Activated naive CD4-positive, alpha-beta T cell treated with Interleukin-2 at 50 U/mL for 16 hours (primary cell): ENCODE measurements around the gene OLFM2.

ENCODE experiments used
- DNase-seq: peaks from one replicate; pipeline ENCODE4 v3.0.0-alpha.2; 2020

Gene OLFM2

GRCh38 chr19:9903336-9903735, 33.0 kb downstream of the OLFM2 start:
- DNase-seq: no peak

GRCh38 chr19:9901642-9902041, 34.7 kb downstream of the OLFM2 start:
- DNase-seq: no peak

DNA sequence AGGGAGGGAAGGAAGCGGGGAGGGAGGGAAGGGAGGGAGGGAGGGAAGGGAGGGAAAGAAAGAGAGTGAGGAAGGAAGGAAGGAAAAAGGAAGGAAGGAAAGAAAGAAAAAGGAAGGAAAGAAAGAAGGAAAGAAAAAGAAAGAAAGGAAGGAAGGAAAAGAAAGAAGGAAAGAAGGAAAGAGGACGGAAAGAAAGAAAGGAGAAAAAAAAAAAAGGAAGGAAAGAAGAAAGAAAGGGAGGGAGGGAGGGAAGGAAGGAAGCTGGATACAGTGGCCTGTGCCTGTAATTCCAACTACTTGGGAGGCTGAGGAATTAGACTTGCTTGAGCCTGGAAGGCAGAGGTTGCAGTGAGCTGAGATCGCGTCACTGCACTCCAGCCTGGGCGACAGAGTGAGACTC, 35.3 kb downstream of the OLFM2 start:
- DNase-seq: no peak

DNA sequence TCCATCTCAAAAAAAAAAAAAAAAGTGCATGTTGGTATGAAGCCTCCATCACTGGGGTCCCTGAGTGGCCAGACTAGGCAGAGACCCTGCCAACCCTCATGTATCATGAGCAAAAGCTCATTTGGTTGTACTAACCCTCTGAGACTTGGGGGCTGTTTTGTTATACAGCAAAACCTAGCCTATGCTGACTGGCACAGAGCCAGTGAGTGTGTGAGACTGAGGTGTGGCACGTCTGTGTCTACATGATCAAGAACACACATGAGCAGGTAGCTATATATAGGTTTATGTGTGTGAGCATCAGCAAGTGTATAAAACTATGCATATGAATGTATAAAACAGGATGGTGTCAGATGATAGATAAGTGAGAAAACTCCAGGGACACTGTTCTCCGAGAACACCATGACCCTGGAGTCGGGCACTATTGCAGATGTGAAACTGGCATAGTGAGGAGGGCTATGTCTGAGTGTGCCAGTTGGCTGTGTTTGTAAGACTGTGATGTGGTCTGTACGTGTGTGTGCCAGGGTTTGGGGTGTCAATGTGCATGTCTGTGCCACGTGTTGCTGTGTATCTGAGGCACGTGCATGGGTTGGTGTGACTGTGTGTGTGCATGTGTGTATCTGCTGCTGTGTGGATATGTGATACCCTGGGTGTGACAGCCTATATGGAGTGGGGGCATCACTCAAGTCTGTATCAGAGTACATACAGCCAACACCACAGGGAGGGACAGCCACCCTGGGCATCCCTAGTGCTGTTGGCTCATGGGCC, 44.5 kb downstream of the OLFM2 start:
- no peak for DNase-seq

- DNase-seq: no peak
Measured at GRCh38 chr19:9885077-9885552, 51.2 kb downstream of the OLFM2 start.

GRCh38 chr19:9883764-9884163, 52.6 kb downstream of the OLFM2 start:
- no peak for DNase-seq

- no peak for DNase-seq
Measured at GRCh38 chr19:9883231-9883758, 53.0 kb downstream of the OLFM2 start.

- no peak for DNase-seq
Measured at GRCh38 chr19:9881720-9882119, 54.6 kb downstream of the OLFM2 start.

DNA sequence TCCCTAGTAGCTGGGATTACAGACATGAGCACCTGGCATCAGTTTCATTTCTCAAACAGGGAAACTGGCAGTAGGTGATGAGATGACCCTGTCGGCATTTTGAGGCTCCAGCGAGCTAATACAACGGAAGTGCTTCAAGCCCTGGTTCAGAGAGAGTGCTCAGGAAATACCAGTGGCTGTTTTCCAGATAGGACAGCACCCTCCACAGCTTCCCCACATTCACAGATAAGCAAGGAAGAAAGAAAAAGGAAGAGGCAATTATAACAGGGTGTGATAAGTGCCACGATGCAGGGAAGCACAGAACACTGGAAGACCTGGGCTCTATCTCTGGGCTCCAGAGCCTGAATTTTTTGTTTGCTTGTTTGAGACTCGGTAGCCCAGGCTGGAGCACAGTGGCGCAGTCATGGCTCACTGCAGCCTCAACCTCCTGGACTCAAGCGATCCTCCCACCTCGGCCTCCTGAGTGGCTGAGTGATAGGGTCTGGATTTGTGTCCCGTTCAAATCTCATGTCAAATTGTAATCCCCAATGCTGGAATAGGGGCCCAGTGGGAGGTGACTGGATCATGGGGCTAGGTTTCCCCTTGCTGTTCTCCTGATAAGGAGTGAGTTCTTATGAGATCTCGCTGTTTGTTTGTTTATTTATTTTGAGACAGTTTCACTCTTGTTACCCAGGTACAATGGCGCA, 57.7 kb downstream of the OLFM2 start:
- no peak for DNase-seq

DNA sequence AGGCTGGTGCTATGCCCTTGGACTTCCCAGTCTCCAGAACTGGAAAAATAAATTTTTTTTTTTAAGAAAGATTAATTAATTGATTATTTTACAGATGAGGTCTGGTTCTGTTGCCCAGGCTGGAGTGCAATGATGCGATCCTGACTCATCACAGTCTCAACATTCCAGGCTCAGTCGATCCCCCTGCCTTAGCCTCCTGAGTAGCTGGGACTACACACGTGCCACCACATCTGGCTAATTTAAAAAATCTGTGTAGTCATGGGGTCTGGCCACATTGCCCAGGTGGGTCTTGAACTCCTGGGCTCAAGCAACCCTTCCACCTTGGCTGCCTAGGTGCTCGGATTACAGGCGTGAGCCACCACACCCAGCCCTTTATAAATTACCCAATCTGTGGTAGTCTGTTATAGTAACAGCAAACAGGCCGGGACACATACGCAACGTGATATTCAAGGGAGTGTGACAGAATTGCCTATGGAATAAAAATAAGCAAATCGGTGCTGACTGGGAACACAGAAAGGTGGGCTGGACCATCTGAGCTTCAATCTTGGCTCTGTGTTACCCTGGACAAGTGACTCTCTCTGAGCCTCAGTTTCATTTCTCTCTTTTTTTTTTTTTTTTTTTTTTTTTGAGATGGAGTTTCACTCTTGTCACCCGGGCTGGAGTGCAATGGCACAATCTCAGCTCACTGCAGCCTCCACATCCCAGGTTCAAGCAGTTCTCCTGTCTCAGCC, 58.4 kb downstream of the OLFM2 start:
- no peak for DNase-seq

- no peak for DNase-seq
Measured at GRCh38 chr19:9875796-9876195, 60.5 kb downstream of the OLFM2 start.

- DNase-seq: no peak
Measured at GRCh38 chr19:9875031-9875627, 61.2 kb downstream of the OLFM2 start.

DNA sequence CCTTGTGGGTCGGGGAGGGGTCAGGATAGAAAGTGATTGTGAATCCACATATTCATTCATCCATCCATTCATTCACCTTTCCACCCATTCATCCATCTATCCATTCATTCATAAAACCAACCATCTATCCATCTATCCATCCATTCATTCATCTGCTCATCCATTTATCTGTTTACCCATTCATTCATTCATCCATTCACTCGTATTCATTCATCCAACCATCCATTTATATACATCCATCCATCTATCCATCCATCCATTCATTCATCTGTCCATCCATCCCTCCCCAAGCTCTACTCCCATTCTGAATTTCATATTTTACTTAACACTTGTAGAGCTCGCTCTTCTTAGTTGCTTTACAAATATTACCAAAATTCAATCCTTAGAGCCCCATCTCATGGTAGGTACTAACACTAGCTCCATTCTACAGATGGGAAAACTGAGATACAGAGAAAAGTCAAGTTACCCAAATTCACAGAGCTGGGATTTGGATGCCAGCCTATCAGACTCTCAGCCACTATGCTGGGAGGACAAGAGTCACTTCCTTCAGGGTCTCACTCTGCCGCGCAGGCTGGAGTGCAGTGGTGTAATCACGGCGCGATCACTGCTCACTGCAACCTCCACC, 63.6 kb downstream of the OLFM2 start:
- DNase-seq: no peak

DNA sequence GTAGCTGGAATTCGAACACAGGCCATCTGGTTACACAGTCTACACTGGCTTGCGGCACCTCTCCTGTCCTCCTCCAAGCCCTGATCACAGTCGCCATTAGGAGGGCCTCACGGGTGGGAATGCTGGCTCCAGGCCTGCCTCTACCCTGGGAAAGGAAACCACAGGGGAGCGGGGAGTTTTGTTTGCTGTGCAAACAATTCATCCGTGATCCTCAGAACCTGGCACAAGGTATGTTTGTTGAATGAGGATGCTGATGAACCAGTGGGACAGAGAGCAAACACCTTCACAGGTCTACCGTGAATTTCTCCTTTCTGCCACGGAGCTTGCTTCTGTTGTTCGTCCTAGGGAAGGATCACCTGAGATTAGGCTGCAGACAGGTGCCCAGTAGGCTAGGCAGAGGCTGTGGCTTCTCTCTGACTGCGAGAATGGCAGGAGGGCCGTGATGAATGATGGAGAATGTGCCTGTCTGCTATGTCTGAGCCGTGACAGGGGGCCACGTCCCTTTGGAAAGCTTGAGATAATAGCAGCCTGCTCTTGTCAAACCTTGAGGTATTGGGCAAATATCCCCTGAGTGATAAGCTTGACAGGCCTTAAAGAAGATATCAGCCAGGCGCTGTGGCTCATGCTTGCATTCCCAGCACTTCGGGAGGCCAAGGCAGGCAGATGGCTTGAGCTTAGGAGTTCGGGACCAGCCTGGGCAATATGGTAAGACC, 64.5 kb downstream of the OLFM2 start:
- DNase-seq: no peak

DNA sequence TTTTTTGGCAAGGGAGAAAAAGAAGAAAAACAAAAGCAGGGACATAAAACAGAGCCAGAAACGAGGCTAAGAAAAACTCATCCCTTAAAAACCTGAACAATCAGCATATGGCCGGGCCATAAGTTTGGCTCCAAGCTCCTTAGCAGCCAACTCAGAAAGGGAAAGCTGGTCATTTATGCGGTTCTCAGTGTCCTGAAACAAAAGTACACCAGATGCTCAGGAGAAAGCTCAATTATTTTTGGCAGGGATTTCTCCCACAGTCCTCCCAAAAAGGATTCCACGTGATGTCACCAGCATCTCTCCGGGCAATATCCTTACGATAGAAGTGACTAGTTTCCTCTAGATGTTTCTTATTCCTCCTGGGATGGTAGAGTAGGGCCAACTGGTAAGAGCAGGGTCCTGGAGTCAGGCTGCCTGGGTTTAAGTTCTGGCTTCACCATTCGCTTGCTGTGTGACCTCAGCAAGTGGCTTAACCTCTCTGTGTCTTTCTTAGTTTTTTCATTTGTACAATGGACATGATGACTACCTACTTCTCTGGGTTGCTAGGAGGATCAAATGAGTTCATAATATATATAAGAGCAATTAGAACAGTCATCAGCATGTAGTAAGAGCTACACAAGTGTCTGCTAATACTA, 67.2 kb downstream of the OLFM2 start:
- DNase-seq: no peak

DNA sequence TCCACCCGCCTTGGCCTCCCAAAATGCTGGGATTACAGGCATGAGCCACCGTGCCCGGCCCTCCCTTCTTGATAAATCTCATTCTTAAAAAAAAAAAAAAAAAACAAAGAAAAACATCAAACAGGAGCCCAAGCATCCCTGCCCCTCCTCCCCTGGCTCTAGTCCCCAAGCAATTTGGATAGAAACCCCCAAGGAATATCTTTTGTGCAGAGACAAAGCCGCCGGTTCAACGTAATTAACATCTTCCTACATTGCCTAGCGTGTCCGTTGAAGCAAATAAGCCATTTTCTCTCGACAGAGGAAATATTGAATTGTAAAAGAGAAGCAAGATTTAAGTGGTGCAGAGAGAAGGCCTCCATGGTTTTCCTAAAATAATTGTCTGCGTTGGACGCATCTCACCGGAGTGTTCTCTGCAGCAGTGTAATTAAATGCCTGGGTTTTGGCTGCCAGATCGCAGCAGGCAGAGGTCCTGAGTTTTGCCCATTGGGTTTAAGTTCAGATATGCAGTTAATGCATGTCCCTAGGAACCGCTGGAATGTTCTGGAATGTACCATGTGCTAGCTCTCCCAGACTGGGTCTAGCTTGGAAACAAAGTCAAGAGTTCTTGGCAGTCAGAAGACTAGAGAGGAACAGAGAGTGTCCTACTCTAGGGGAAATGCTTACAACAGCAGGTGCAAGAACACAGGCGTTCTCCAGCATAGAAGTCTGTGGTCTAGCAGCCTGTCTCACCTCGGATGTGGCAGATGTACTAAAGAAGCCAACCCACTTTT, 70.4 kb downstream of the OLFM2 start:
- no peak for DNase-seq

DNA sequence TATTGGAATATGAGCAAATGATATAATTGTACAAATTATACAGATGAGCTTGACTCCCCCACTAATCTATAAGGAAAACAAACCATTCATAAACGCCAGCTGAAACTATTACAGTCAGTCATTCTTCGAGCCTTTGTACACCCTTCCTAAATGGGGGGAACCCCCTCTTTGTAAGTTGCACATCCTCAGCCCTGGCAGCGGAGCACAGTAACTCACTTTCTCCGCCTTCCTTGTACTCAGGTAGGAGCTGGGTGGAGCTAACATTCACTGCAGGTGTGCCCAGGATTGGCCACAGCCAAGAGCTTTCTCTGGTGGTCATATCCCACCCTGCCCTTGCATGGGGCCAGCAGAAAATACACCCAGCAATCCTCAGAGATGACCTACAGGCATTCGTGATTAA, 72.6 kb downstream of the OLFM2 start:
- DNase-seq: no peak

DNA sequence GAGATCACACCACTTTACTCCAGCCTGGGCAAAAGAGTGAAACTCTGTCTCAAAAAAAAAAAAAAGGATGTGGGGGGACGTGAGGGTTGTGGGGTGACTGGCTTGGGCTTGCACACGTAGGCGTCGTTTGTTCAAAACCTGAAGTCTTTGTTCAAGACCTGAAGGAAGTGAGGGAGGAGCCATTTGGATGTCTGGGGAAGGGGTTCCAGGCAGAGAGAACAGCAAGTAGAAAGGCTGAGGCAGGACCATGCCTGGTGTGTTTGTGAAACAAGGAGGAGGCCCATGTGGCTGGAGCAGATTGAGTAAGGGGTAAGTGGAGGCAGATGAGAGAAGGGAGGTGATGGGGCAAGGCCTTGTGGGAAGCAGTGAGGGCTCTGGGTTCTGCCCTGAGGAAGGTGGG, 73.4 kb downstream of the OLFM2 start:
- DNase-seq: no peak

DNA sequence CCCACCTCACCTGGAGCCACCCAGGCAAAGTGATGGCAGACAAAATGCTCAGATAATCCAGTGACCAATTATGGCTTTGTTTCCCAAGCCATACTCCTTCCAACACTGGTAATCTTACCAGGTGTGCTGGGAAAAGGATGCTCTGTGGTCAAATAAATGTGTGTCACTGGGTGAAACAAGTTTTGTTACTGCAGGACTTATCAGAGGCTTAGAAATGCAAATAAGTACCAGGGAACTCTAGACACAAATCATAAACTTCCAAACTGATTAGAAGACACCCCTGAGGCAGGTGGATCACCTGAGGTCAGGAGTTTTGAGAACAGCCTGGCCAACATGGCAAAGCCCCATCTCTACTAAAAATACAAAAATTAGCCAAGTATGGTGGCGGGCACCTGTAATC, 74.8 kb downstream of the OLFM2 start:
- no peak for DNase-seq

DNA sequence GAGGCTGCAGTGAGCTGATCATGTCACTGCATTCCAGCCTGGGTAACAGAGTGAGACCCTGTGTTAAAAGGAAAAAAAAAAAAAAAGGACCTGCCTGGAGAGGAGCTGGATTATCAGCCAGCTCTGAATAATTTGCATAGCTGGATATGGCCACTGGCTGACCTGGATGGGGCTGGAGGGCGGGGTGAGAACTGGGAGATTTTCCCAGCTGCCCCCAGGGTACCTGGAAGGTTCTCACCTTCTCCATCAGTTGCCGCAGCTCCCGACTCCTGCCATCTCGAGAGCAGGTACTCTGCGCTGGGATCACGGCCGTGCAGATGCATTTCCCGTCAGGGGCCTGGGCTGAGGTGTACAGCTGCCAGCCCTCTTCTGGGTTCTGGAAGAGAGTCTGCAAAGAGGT, 75.9 kb downstream of the OLFM2 start:
- no peak for DNase-seq

DNA sequence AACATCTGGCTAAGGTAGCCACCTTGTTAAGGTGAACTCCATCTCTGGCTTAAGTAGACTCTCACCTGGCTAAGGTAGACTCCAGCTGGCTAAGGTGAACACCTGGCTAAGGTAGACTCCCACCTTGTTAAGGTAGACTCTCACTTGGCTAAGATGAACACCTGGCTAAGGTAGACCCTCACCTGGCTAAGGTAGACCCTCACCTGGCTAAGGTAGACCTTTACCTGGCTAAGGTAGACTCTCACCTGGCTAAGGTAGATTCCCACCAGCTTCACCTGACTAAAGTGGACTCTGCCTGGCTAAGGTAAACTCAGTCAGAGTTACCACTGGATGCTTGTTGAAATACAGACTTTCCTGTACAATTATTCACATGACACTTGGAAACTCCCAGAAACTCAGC, 77.5 kb downstream of the OLFM2 start:
- DNase-seq: no peak
